PC-3 (cell line): ENCODE data around the gene PFN1. TPM values are rescaled to one million over a fixed set of nuclear protein-coding genes. Genes with fewer than 3 reads are reported as not detected.

Experiments used
- ATAC-seq: fragments of 200-7000 bp; cut with Tn5 transposase; 2 replicates; pipeline ENCODE4 v1.9.1; 2020; ENCODE audit warnings: mild to moderate bottlenecking, moderate library complexity
- BruUV-seq: library from RNA; stranded (reverse); fragments of 400-500 nt; replicated peaks from 2 replicates; lab custom pipeline; 2021; lab: Mats Ljungman, UMichigan
- CTCF ChIA-PET: fragments of 300-600 bp; sonication (Branson Sonifier 250); formaldehyde crosslinking; loops from one replicate; lab custom pipeline; 2022; ENCODE audit warnings: antibody characterized with exemption; lab: Charles Lee
- POLR2A ChIA-PET: fragments of 300-600 bp; sonication (Branson Sonifier 250); formaldehyde crosslinking; loops from one replicate; lab custom pipeline; 2022; ENCODE audit warnings: antibody characterized with exemption; ENCODE audit not compliant: unreplicated experiment; lab: Charles Lee
- DNase-seq: peaks from one replicate; pipeline ENCODE4 v3.0.0-alpha.2; 2015
- H2AFZ ChIP-seq: fragments of 300-600 bp; sonication (generic); 2 replicates; pipeline ENCODE4 v1.6.0; 2016; ENCODE audit warnings: antibody characterized with exemption, low read length
- H3F3A ChIP-seq: fragments of 300-600 bp; sonication (generic); one replicate; pipeline ENCODE4 v1.6.0; 2017; ENCODE audit warnings: antibody characterized with exemption, low read length, control low read depth, mild to moderate bottlenecking; ENCODE audit not compliant: unreplicated experiment
- H3K27ac ChIP-seq: fragments of 300-600 bp; sonication (generic); 2 replicates; pipeline ENCODE4 v1.5.1; 2016; ENCODE audit warnings: mild to moderate bottlenecking, low read length
- H3K27me3 ChIP-seq: fragments of 300-600 bp; sonication (generic); 2 replicates; pipeline ENCODE4 v1.6.1; 2016; ENCODE audit warnings: low read length, mixed read lengths
- H3K36me3 ChIP-seq: fragments of 300-600 bp; sonication (generic); 2 replicates; pipeline ENCODE4 v1.6.1; 2016; ENCODE audit warnings: low read depth, mixed run types, low read length, mixed read lengths
- H3K4me1 ChIP-seq: fragments of 300-600 bp; sonication (generic); 2 replicates; pipeline ENCODE4 v1.5.1; 2016; ENCODE audit warnings: low read length; ENCODE audit not compliant: insufficient read depth
- H3K4me2 ChIP-seq: fragments of 300-600 bp; sonication (generic); 2 replicates; pipeline ENCODE4 v1.6.0; 2016; ENCODE audit warnings: low read length
- H3K4me3 ChIP-seq: fragments of 300-600 bp; sonication (generic); 2 replicates; pipeline ENCODE4 v1.5.1; 2016; ENCODE audit warnings: mild to moderate bottlenecking, low read length, mixed read lengths
- H3K79me2 ChIP-seq: fragments of 300-600 bp; sonication (generic); 2 replicates; pipeline ENCODE4 v1.6.1; 2017; ENCODE audit warnings: low read length, mixed read lengths
- H3K9ac ChIP-seq: fragments of 300-600 bp; sonication (generic); 2 replicates; pipeline ENCODE4 v1.6.0; 2016; ENCODE audit warnings: mild to moderate bottlenecking, low read length
- H3K9me2 ChIP-seq: fragments of 300-600 bp; sonication (generic); replicated peaks from 2 replicates; pipeline ENCODE4 v1.6.1; 2016; ENCODE audit warnings: mixed run types, low read length, mixed read lengths
- H3K9me3 ChIP-seq: fragments of 300-600 bp; sonication (generic); 2 replicates; pipeline ENCODE4 v1.6.1; 2016; ENCODE audit warnings: low read length, mixed read lengths
- H4K20me1 ChIP-seq: fragments of 300-600 bp; sonication (generic); 2 replicates; pipeline ENCODE4 v1.6.1; 2016; ENCODE audit warnings: low read length, mixed read lengths
- CTCF ChIP-seq: fragments of 300-600 bp; sonication (generic); conservative IDR thresholded peaks from 2 replicates; pipeline ENCODE4 v1.5.1; 2017; ENCODE audit warnings: antibody characterized with exemption, low read depth, mild to moderate bottlenecking, low read length
- EZH2 ChIP-seq: fragments of 300-600 bp; sonication (generic); IDR thresholded peaks from one replicate; pipeline ENCODE4 v1.6.1; 2017; ENCODE audit warnings: antibody characterized with exemption, mild to moderate bottlenecking, low read length; ENCODE audit not compliant: unreplicated experiment
- EZH2phosphoT487 ChIP-seq: fragments of 300-600 bp; sonication (generic); IDR thresholded peaks from 2 replicates; pipeline ENCODE4 v1.6.1; 2018; ENCODE audit warnings: mild to moderate bottlenecking, antibody characterized with exemption, low read length, borderline replicate concordance
- intact Hi-C: fragments of 100-400 bp; cut with micrococcal nuclease; formaldehyde crosslinking; loops from 2 replicates; pipeline ENCODE4 v1.9.0; 2023
- total RNA-seq: library from RNA; depleted of rRNA; stranded (reverse); fragments of >200 nt; gene quantifications from 2 replicates; pipeline ENCODE4 v1.2.3, GENCODE V29; 2014

PFN1 gene
- total RNA-seq, 1 experiment from 2014 or later = 1,914 TPM

GRCh38 chr17:4969047-4969550 lies 20.8 kb upstream of the PFN1 start:
- TF ChIP-seq CTCF = no peak
- TF ChIP-seq EZH2 = no peak
- TF ChIP-seq EZH2phosphoT487 = no peak
- ChIA-PET POLR2A (interaction anchor here (0.5 kb wide), 1 partner anchor 20 kb away, joined by 4 read pairs; no protein-coding TSS in a partner anchor), CTCF (no interaction called here)
- intact Hi-C loops = no loop called here
- Histone ChIP-seq H3F3A (no peaks in the 10 kb centered on the region), H4K20me1 (no peaks in the 10 kb centered on the region), H3K9me2 (no peaks in the 10 kb centered on the region), H3K9ac (no peak overlapping the region), H3K4me2 (peak overlapping the region; percentile 98; the same call in 1 of the 2 replicates), H3K4me1 (peaks cover 23% of the 10 kb centered on the region), H3K79me2 (peaks cover 12% of the 10 kb centered on the region; the same call in 1 of the 2 replicates), H3K27me3 (no peaks in the 10 kb centered on the region), H3K4me3 (no peak overlapping the region), H3K27ac (peak overlapping the region; percentile 13; the same call in 1 of the 2 replicates), H3K36me3 (no peaks in the 10 kb centered on the region; the same call in 1 of the 2 replicates), H2AFZ (no peak overlapping the region), H3K9me3 (no peaks in the 10 kb centered on the region)
- ATAC-seq (no peak), DNase-seq (peak; percentile 31)
- no TSS peak for BruUV-seq

DNA sequence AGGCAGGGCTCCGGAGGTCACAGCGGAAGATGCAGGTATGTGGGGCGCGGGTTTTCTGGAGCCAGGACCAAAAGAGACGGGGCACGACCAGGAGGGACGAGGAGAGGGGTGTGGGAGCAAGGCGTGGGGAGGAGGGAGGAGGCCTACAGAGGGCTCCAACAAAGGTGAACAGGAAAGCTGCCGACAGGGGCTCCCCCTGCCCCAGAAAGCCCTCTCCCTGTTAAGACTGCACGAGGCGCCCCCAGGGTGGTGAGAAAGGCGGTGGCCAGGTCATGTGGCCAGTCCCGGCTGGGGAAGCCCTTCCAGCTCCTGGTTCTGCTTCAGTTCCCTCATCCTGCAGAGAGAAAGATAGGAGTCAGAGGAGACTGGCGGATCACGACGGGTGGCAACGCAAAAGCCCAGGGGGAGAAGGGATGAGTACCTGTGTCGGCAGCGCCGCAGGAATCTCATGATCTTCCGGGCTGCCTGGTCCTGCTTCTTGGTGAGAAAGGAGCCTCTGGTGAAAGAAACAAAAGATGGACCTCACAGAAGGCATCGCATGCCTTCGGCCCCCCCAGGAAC lies 20.2 kb upstream of the PFN1 start:
- H3K79me2 ChIP-seq = peaks cover 12% of the 10 kb centered on the region; the same call in 1 of the 2 replicates
- ATAC-seq (no peak), DNase-seq (no peak)
- POLR2A ChIA-PET = no interaction called here
- intact Hi-C loops = no loop called here
- no peaks in the 10 kb centered on the region for H3K9me2 ChIP-seq
- H3K4me1 ChIP-seq = peaks cover 23% of the 10 kb centered on the region
- no peaks in the 10 kb centered on the region for H3F3A ChIP-seq
- H3K36me3 ChIP-seq = no peaks in the 10 kb centered on the region; the same call in 1 of the 2 replicates
- H3K9ac ChIP-seq = peak overlapping the region; percentile 86
- H4K20me1 ChIP-seq = no peaks in the 10 kb centered on the region
- CTCF ChIA-PET = no interaction called here
- no TSS peak for BruUV-seq
- no peak for TF ChIP-seq CTCF
- no peak for TF ChIP-seq EZH2
- TF ChIP-seq EZH2phosphoT487 = no peak
- no peaks in the 10 kb centered on the region for H3K27me3 ChIP-seq
- peak overlapping the region; percentile 98 for H3K4me2 ChIP-seq
- H3K27ac ChIP-seq = peak overlapping the region; percentile 43; the same call in 1 of the 2 replicates
- no peaks in the 10 kb centered on the region for H3K9me3 ChIP-seq
- 0 out of 2 replicates have a peak overlapping the region, but pooled peaks have one; percentile 84 for H2AFZ ChIP-seq
- peak overlapping the region; percentile 79 for H3K4me3 ChIP-seq
